Natural killer cell (primary cell): ENCODE results near the gene RALB. TPM values are rescaled to one million over a fixed set of nuclear protein-coding genes. Genes with fewer than 3 reads are reported as not detected.
"Not testable (repeated sequence)": the region's sequence is repeated elsewhere in the genome, so short reads cannot be mapped to it uniquely, and the experiment has no call there.

Experiments
- ATAC-seq, 3 donors: fragments of 150-1000 bp in 2 of 3; fragments of 200-7000 bp in 1 of 3; cut with Tn5 transposase; 1 replicate in 1 of 3; 2 replicates in 2 of 3; pipeline ENCODE4 v1.10.0; 2021; ENCODE audit warnings: mild to moderate bottlenecking in 2 of 3, moderate library complexity in 2 of 3
- DNase-seq, 2 donors: peaks; one replicate each; pipeline versions ENCODE4 v3.0.0 to v3.0.0-alpha.2; 2013 to 2021; ENCODE audit warnings: mixed read lengths in 1 of 2
- H3K27ac ChIP-seq: one replicate; pipeline ENCODE4 v1.5.1; 2013; ENCODE audit warnings: mild to moderate bottlenecking, low read length
- H3K27me3 ChIP-seq: one replicate; pipeline ENCODE4 v1.6.1; 2013; ENCODE audit warnings: low read length; ENCODE audit not compliant: control insufficient read depth, insufficient read depth
- H3K36me3 ChIP-seq: one replicate; pipeline ENCODE4 v1.6.1; 2013; ENCODE audit warnings: low read length; ENCODE audit not compliant: control insufficient read depth, insufficient read depth
- H3K4me1 ChIP-seq: one replicate; pipeline ENCODE4 v1.6.1; 2013; ENCODE audit warnings: low read length; ENCODE audit not compliant: control insufficient read depth, insufficient read depth
- H3K4me3 ChIP-seq: one replicate; pipeline ENCODE4 v1.5.1; 2013; ENCODE audit warnings: low read length
- H3K9me3 ChIP-seq: one replicate; pipeline ENCODE4 v1.6.1; 2013; ENCODE audit warnings: low read length; ENCODE audit not compliant: control insufficient read depth, insufficient read depth
- H3K27ac Mint-ChIP-seq, 2 donors: one replicate each; pipeline ENCODE4 v1.8.0; 2022; ENCODE audit warnings: mild to moderate bottlenecking in 2 of 2, mixed read lengths in 2 of 2, moderate library complexity in 1 of 2
- H3K27me3 Mint-ChIP-seq, 2 donors: one replicate each; pipeline ENCODE4 v1.8.0; 2022; ENCODE audit warnings: low read depth in 2 of 2, mixed read lengths in 2 of 2
- H3K36me3 Mint-ChIP-seq: one replicate; pipeline ENCODE4 v1.8.0; 2022; ENCODE audit warnings: mixed read lengths
- H3K4me1 Mint-ChIP-seq, 2 donors: one replicate each; pipeline ENCODE4 v1.8.0; 2022; ENCODE audit warnings: mixed read lengths in 2 of 2
- H3K4me3 Mint-ChIP-seq: one replicate; pipeline ENCODE4 v1.8.0; 2022; ENCODE audit warnings: mild to moderate bottlenecking, moderate library complexity, mixed read lengths
- H3K9me3 Mint-ChIP-seq, 2 donors: one replicate each; pipeline ENCODE4 v1.8.0; 2022; ENCODE audit warnings: mixed read lengths in 2 of 2
- WGBS: methylation state at CpG from one replicate; pipeline ENCODE4 v1.1.7; 2013; ENCODE audit warnings: missing lambda C conversion rate; ENCODE audit not compliant: insufficient coverage; 5-methylcytosine and 5-hydroxymethylcytosine counted together
- intact Hi-C: fragments of 100-400 bp; cut with micrococcal nuclease; formaldehyde crosslinking; loops from one replicate; pipeline ENCODE4 v1.14.2; 2022
- total RNA-seq, 4 donors: library from RNA; stranded (reverse); fragments of 120-200 nt in 1 of 4; gene quantifications; one replicate each; pipeline versions ENCODE4 v1.2.3 to v1.2.4, GENCODE V29; 2013 to 2022
- TF ChIP-seq, protein P1 (sequence below): fragments of 200-600 bp; IDR thresholded peaks from one replicate; pipeline ENCODE4 v1.8.0; 2022; ENCODE audit warnings: antibody characterized with exemption

Gene RALB
- total RNA-seq, 3 donors from 2014 or later (not counting 1 experiment from before 2014, with no cell fraction given): 21.0 to 25.9 (median 25.4) TPM

DNA sequence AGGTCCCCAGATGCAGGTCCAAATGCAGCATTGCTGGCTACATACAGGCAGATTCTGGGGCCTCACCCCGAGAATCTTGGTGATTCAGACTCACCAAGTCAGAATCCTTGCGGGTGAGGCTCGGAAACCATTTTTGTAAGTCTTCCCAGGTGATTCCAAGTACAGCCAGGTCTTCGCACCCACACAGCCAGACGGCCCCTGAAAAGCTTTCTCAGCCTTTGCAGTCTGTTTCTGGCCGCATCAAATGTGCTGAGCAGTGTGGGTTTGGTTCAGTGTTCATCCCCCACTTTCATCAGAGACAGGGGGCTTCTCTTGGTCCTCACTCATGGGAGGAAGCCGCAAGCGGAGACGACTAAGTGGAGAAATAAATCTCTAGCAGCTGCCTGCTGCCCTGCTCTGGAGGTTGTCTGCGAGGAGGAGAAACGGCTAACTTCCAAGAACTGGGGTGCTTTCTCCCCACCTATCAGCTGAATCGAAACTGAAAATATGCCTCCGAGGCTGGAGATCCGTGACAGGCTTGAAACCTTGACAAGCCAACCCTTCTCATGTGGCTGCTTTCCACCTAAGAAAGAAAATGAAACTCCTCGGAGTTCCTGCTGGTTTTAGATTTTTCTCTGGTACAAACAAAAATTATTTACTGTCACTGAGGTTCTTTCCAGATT lies 20.5 kb upstream of the RALB start:
- WGBS: 3% methylated on average over 15 of the region's 15 CpGs
- intact Hi-C loops: loop anchor here (1.0 kb wide), 2 partner anchors 9 to 20 kb away; partner anchors contain the start of genes RALB and TMEM185B
- Histone ChIP-seq H3K4me1 (peaks cover 34% of the 10 kb centered on the region), H3K4me3 (peak overlapping the region; percentile 58), H3K27me3 (no peaks in the 10 kb centered on the region), H3K36me3 (no peaks in the 10 kb centered on the region), H3K27ac (peak overlapping the region; percentile 89), H3K9me3 (no peaks in the 10 kb centered on the region)
- Mint-ChIP-seq H3K27ac (peak overlapping the region; percentile 94 to 96), H3K36me3 (no peaks in the 10 kb centered on the region), H3K9me3 (no peaks in the 10 kb centered on the region), H3K4me1 (peaks cover 28 to 45% of the 10 kb centered on the region in 2 donors), H3K4me3 (peak overlapping the region; percentile 90), H3K27me3 (no peaks in the 10 kb centered on the region)
- DNase-seq (peak; percentile 42 to 87), ATAC-seq (peak; percentile 93 to 95 (median 94))
- TF ChIP-seq, protein P1, sequence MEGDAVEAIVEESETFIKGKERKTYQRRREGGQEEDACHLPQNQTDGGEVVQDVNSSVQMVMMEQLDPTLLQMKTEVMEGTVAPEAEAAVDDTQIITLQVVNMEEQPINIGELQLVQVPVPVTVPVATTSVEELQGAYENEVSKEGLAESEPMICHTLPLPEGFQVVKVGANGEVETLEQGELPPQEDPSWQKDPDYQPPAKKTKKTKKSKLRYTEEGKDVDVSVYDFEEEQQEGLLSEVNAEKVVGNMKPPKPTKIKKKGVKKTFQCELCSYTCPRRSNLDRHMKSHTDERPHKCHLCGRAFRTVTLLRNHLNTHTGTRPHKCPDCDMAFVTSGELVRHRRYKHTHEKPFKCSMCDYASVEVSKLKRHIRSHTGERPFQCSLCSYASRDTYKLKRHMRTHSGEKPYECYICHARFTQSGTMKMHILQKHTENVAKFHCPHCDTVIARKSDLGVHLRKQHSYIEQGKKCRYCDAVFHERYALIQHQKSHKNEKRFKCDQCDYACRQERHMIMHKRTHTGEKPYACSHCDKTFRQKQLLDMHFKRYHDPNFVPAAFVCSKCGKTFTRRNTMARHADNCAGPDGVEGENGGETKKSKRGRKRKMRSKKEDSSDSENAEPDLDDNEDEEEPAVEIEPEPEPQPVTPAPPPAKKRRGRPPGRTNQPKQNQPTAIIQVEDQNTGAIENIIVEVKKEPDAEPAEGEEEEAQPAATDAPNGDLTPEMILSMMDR: no peak

DNA sequence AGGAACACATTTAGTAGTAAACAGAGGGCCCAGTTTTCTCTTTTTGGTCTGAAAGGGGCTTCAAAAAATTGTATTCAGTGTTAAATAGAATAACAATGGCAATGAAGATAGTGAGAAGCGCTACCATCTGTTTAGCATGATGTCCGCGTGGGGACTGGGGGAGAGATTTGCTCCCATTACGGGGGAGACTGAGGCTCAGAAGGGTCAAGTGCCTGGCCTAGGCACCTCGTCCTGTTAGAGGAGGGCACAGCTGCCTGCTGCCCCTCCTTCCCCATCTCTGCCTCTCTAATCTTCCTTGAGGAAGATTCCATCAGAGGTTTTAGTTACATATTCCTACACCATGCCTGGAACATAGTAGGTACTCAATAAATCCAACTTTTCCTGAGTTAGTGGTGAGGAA lies 19.4 kb upstream of the RALB start:
- no peaks in the 10 kb centered on the region for H3K36me3 Mint-ChIP-seq
- H3K9me3 Mint-ChIP-seq: no peaks in the 10 kb centered on the region
- TF ChIP-seq, protein P1: no peak
- WGBS: 93% methylated on average over 5 of the region's 5 CpGs
- H3K27me3 Mint-ChIP-seq: peaks cover 0 to 4% of the 10 kb centered on the region in 2 donors
- peaks cover 34% of the 10 kb centered on the region for H3K4me1 ChIP-seq
- peak overlapping the region; percentile 89 for H3K27ac ChIP-seq
- no peak overlapping the region for H3K4me3 ChIP-seq
- H3K27me3 ChIP-seq: no peaks in the 10 kb centered on the region
- ATAC-seq (no peak), DNase-seq (no peak)
- peak overlapping the region; percentile 90 for H3K4me3 Mint-ChIP-seq
- H3K4me1 Mint-ChIP-seq: peaks cover 26 to 37% of the 10 kb centered on the region in 2 donors
- intact Hi-C loops: no loop called here
- H3K27ac Mint-ChIP-seq: peak overlapping the region; percentile 94 to 96
- H3K36me3 ChIP-seq: no peaks in the 10 kb centered on the region
- no peaks in the 10 kb centered on the region for H3K9me3 ChIP-seq

DNA sequence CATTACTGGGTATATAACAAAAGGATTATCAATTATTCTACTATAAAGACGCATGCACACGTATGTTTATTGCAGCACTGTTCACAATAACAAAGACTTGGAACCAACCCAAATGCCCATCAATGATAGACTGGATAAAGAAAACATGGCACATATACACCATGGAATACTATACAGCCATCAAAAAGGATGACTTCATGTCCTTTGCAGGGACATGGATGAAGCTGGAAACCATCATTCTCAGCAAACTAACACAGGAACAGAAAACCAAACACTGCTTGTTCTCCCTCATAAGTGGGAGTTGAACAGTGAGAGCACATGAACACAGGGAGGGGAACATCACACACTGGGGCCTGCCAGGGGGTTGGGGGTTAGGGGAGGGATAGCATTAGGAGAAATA lies 17.5 kb upstream of the RALB start:
- H3K27me3 Mint-ChIP-seq, H3K36me3 Mint-ChIP-seq, H3K36me3 ChIP-seq, H3K9me3 Mint-ChIP-seq, ATAC-seq, H3K27ac ChIP-seq, DNase-seq, intact Hi-C loops, H3K4me3 Mint-ChIP-seq, H3K9me3 ChIP-seq, H3K4me3 ChIP-seq, H3K27ac Mint-ChIP-seq, H3K27me3 ChIP-seq: not testable (repeated sequence)
- H3K4me1 Mint-ChIP-seq: peaks cover 14 to 25% of the 10 kb centered on the region in 2 donors
- H3K4me1 ChIP-seq: peaks cover 30% of the 10 kb centered on the region
- WGBS: 60% methylated on average over 1 of the region's 2 CpGs

DNA sequence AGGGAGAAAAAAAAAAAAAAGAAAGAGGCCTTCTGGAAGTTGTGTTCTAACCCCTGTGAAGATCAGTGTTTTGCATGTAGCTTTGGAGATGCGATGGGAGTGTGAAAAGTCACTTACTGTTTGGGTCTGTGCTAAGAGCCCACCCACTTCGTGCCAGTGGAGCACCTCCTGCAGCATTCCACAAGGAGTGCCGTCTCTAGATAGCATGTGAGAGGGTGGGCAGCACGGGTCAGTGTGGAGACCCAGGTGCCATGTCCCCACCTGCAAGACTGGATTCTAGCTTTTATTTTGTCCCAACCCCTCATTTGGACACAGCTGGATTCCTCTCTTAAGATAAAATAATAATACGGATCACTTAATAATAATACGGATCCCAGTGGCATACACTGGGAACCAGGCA lies 17.0 kb upstream of the RALB start:
- H3K9me3 ChIP-seq: no peaks in the 10 kb centered on the region
- peaks cover 26% of the 10 kb centered on the region for H3K4me1 ChIP-seq
- Mint-ChIP-seq H3K4me3 (no peak overlapping the region), H3K4me1 (peaks cover 12 to 24% of the 10 kb centered on the region in 2 donors), H3K9me3 (no peaks in the 10 kb centered on the region), H3K27ac (no peak overlapping the region), H3K36me3 (no peaks in the 10 kb centered on the region), H3K27me3 (peaks cover 0 to 4% of the 10 kb centered on the region in 2 donors)
- no peak for ATAC-seq
- no peak for DNase-seq
- no peaks in the 10 kb centered on the region for H3K36me3 ChIP-seq
- H3K27ac ChIP-seq: no peak overlapping the region
- 97% methylated on average over 6 of the region's 6 CpGs for WGBS
- TF ChIP-seq, protein P1: no peak
- H3K27me3 ChIP-seq: no peaks in the 10 kb centered on the region
- no peak overlapping the region for H3K4me3 ChIP-seq
- intact Hi-C loops: no loop called here
